Measurements from ENCODE around the gene EYA4.

GRCh38 chr6:133205304-133205703 lies 35.9 kb upstream of the EYA4 start:
- no peak for TF ChIP-seq EZH2 (IDR thresholded peaks at IDR 0.05; ENCODE audit: low read length, missing control alignments)
- no peak for TF ChIP-seq CTCF (conservative IDR thresholded peaks at IDR 0.05 in 1 of 2, IDR thresholded peaks at IDR 0.05 in 1 of 2; ENCODE audit: low read depth in 1 of 2, low read length in 2 of 2)
